Hippocampal formation (tissue), 2 donors: ENCODE data around the gene RNU2-1.
"Not testable (repeated sequence)": the region's sequence is repeated elsewhere in the genome, so short reads cannot be mapped to it uniquely, and the experiment has no call there.

Experiments
- DNase-seq, 2 donors: peaks; one replicate each; lab custom pipeline; 2025; lab: John Stamatoyannopoulos, UW

Gene RNU2-1

GRCh38 chr17:43233877-43234276 is at the start of gene RNU2-1:
Gene RNU2-1 (minus strand): TSS chr17:43233977.
- DNase-seq = not testable (repeated sequence)

GRCh38 chr17:43272914-43273313 is 39.1 kb upstream of the RNU2-1 start:
- not testable (repeated sequence) for DNase-seq

- not testable (repeated sequence) for DNase-seq
These were observed 38.7 kb upstream of the RNU2-1 start for GRCh38 chr17:43272483-43272882.

GRCh38 chr17:43270552-43271504 is 37.1 kb upstream of the RNU2-1 start:
- DNase-seq = not testable (repeated sequence)

- DNase-seq = not testable (repeated sequence)
These were observed 12.7 kb upstream of the RNU2-1 start for GRCh38 chr17:43246456-43246855.

GRCh38 chr17:43240596-43241352 is 7.0 kb upstream of the RNU2-1 start:
- DNase-seq = not testable (repeated sequence)

GRCh38 chr17:43239597-43239996 is 5.8 kb upstream of the RNU2-1 start:
- DNase-seq = not testable (repeated sequence)

- not testable (repeated sequence) for DNase-seq
These were observed 514 bp downstream of the RNU2-1 start for GRCh38 chr17:43233263-43233662.

GRCh38 chr17:43232021-43232699 is 1.6 kb downstream of the RNU2-1 start:
- not testable (repeated sequence) for DNase-seq

- DNase-seq = not testable (repeated sequence)
These were observed 2.4 kb downstream of the RNU2-1 start for GRCh38 chr17:43231205-43232020.

- not testable (repeated sequence) for DNase-seq
These were observed 5.6 kb downstream of the RNU2-1 start, which contains the start of gene CCDC200 for GRCh38 chr17:43228020-43228782. Gene CCDC200 (minus strand): TSS chr17:43228623. CDS start chr17:43228554, 69 bp downstream.

- DNase-seq = no peak
These were observed 7.4 kb downstream of the RNU2-1 start for GRCh38 chr17:43226393-43226792.

- no peak for DNase-seq
These were observed 9.6 kb downstream of the RNU2-1 start for GRCh38 chr17:43224146-43224705.

- DNase-seq = no peak
These were observed 13.2 kb downstream of the RNU2-1 start for GRCh38 chr17:43220511-43221125.

- DNase-seq = no peak
These were observed 13.9 kb downstream of the RNU2-1 start for GRCh38 chr17:43219746-43220380.

GRCh38 chr17:43219001-43219400 is 14.8 kb downstream of the RNU2-1 start:
- DNase-seq = no peak

GRCh38 chr17:43217614-43218087 is 16.1 kb downstream of the RNU2-1 start:
- DNase-seq = no peak

GRCh38 chr17:43216762-43217613 is 16.8 kb downstream of the RNU2-1 start:
- DNase-seq = no peak
